Ishikawa (cell line): Measurements from ENCODE around the gene UHRF1.
A peak's percentile ranks its signal among the peaks of the same experiment; 100 is the strongest.

ENCODE experiments used
- CEBPB ChIP-seq: IDR thresholded peaks from 2 replicates; pipeline ENCODE4 v1.6.1; 2012
- CREB1 ChIP-seq: IDR thresholded peaks from 2 replicates; pipeline ENCODE4 v1.6.1; 2012; ENCODE audit warnings: low read depth
- EGR1 ChIP-seq: IDR thresholded peaks from 2 replicates; pipeline ENCODE4 v1.6.1; 2012
- EP300 ChIP-seq: IDR thresholded peaks from 2 replicates; pipeline ENCODE4 v1.6.1; 2012; ENCODE audit warnings: borderline replicate concordance
- FOXM1 ChIP-seq: IDR thresholded peaks from 2 replicates; pipeline ENCODE4 v1.6.1; 2012; ENCODE audit warnings: low read depth, borderline replicate concordance
- NFIC ChIP-seq: IDR thresholded peaks from 2 replicates; pipeline ENCODE4 v1.6.1; 2012
- RAD21 ChIP-seq: IDR thresholded peaks from 2 replicates; pipeline ENCODE4 v1.6.1; 2012; ENCODE audit warnings: low read depth
- TAF1 ChIP-seq: IDR thresholded peaks from 2 replicates; pipeline ENCODE4 v1.6.1; 2012; ENCODE audit warnings: low read depth, mild to moderate bottlenecking
- TCF12 ChIP-seq: IDR thresholded peaks from 2 replicates; pipeline ENCODE4 v1.6.1; 2012; ENCODE audit warnings: low read depth
- TEAD4 ChIP-seq: IDR thresholded peaks from 2 replicates; pipeline ENCODE4 v1.6.1; 2012
- YY1 ChIP-seq: IDR thresholded peaks from 2 replicates; pipeline ENCODE4 v1.6.1; 2012; ENCODE audit warnings: low read depth
- ZBTB7A ChIP-seq: IDR thresholded peaks from 2 replicates; pipeline ENCODE4 v1.6.1; 2012; ENCODE audit warnings: low read depth
- TF ChIP-seq, protein P1 (sequence below): IDR thresholded peaks from 2 replicates; pipeline ENCODE4 v1.6.1; 2012
- TF ChIP-seq, protein P2 (sequence below): IDR thresholded peaks from 2 replicates; pipeline ENCODE4 v1.6.1; 2012; ENCODE audit warnings: low read depth, mild to moderate bottlenecking
- TF ChIP-seq, protein P3 (sequence below): IDR thresholded peaks from 2 replicates; pipeline ENCODE4 v1.6.1; 2012

UHRF1 gene

DNA sequence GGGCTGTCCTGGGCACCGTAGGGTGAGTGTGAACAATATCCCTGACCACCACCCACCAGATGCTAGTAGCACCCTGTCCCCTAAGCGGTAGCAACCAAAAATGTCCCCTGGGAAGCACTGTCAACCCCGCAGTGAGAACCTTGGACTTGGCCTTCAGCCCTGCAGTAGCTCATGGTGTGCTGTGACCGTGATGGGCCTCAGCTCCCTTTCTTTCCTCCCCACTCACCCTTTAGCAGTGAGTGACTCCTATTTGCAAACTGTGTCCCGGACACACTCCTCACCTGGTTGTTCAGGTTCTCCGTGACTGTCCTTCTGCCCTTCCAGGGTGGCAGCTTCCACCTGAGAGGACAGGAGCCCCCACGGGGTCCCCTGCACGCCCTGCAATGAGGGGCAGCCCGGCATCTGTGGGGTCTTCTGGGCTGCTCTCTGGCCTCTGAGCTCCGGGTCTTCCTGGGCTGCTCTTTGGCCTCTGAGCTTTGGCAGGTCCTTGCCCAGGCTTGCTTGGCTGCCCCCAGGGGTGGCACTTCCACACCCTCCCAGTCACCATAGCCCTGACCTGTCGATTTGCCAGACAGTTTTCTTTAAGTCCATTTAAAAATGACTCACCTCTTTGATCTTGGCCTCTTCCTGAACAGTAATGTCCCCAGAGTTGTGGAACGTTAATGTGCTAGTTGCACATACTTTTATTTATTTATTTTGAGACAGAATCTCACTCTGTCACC, 63.4 kb downstream of the UHRF1 start:
- TF ChIP-seq EGR1 (no peak), CEBPB (no peak), TEAD4 (no peak), FOXM1 (no peak), RAD21 (no peak), YY1 (no peak), TAF1 (no peak)
- TF ChIP-seq, protein P1, sequence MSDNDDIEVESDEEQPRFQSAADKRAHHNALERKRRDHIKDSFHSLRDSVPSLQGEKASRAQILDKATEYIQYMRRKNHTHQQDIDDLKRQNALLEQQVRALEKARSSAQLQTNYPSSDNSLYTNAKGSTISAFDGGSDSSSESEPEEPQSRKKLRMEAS: no peak

DNA sequence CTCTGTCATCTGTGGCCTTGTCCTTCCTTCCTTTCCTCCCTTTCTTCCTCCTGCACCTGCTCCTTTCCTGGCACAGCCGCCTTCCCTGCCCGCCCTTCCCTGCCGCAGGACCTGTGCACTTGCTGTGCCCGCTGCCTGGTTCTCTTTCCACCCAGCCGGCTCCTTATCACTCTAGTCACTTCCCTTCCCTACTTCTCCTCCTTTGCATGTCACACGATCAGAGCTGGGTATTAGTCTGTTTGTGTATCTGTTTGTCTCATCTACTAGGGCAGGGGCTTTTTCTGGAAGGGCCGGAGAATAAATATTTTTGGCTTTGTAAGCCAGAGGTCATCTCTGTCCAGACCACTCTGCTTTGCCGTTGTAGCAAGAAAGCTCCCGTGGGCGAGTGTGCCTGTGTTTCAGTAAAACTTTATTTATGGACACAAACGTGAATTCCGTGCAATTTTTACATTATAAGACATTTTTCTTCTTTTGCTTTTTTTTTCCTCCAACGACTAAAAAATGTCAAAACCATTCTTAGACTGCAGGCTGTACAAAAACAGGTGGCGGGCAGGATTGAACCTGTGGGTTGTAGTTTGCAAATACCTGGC, 65.7 kb downstream of the UHRF1 start:
- TF ChIP-seq, protein P1: no peak
- TF ChIP-seq TCF12: no peak
- no peak for TF ChIP-seq FOXM1
- TF ChIP-seq EGR1: no peak
- no peak for TF ChIP-seq TAF1

DNA sequence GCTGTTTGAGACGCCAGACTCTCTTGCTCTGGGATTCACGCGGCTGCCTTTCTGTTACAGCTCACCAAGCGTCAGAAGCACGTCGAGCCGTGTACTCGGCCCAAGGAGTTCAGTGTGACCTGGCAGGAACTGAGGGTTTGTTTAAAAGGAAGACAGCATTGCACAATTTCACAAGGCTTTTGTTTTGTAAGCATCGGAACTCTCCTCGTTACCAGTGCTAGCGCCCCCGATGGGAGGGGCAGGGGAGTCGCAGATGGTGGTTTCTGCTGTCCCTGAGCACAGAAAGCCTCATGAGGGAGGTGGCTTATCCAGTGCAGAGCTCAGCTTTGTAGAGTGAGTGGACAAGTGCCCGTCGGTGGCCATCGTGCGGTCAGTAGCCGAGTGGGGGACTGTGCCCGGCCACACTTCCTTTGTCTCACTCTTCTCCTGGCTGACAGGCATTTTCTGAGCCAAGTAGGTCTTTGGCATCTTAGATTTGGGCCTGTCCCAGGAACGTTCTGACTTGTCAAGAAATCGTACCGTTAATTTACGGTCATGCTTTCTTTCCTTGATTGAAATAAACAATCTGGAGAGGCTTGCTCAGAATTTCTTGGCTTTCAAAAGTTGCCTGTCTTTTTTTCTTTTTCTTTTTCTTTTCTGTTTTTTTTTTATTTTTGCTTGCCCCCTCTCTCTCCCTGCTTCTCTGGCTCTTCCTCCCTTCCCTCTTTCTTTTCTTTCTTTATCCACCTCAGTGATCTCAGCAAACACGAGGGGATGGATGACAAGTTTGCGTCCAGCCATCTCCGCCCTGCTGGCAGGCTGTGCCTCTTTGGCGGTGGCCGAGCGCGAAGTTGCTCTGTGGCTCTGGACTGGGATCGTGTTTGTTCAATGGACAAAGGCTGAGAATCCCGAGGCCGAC, 67.3 kb downstream of the UHRF1 start:
- TF ChIP-seq, protein P1: 0 out of 2 replicates have a peak, but pooled peaks have one; percentile 27
- TF ChIP-seq CEBPB (peak; percentile 96), TAF1 (no peak)

DNA sequence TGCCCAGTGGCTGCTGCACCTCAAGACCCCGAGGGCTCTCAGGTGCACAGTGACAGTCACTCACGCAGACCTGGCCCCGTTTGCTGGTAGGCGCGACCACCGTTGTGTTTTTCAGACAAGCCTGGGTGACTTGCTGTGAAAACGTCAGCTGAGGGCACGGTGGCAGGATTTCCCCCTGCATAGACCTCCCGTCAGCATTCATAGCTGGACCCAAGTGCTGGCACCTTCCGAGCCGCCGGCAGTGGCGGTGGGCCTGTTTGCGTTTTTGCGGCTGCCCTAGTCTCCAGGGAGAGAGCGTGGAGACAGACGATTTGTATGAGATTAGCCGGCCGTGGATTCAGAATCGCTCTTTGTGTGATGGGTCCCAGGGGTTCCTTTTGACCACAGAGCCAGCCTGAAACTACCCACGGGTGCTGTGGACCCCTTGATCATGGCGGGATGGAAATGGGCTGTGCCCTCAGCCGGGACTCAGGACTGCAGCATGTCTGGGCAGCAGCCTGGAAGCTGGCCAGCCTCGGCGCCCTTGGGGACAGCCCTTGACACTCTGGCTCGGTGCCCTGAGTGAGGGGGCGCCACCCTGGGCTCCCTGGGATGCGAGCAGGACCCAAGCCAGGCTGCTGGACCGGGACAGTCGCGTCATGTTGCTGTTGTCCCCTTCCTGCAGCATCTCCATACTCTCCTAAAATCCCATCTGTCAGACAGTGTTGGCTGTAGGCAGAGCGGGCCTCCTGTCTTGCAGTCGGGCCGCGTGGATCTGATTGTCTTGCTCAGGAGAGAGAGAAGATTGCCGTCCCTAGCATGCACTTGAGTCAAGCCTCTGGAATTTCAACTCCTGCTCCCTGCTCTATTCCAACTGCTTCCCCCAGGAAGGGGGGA, 68.2 kb downstream of the UHRF1 start:
- TF ChIP-seq NFIC: peak; percentile 74
- no peak for TF ChIP-seq ZBTB7A
- TF ChIP-seq, protein P1: no peak
- 0 out of 2 replicates have a peak, but pooled peaks have one; percentile 22 for TF ChIP-seq TCF12
- TF ChIP-seq, protein P2, sequence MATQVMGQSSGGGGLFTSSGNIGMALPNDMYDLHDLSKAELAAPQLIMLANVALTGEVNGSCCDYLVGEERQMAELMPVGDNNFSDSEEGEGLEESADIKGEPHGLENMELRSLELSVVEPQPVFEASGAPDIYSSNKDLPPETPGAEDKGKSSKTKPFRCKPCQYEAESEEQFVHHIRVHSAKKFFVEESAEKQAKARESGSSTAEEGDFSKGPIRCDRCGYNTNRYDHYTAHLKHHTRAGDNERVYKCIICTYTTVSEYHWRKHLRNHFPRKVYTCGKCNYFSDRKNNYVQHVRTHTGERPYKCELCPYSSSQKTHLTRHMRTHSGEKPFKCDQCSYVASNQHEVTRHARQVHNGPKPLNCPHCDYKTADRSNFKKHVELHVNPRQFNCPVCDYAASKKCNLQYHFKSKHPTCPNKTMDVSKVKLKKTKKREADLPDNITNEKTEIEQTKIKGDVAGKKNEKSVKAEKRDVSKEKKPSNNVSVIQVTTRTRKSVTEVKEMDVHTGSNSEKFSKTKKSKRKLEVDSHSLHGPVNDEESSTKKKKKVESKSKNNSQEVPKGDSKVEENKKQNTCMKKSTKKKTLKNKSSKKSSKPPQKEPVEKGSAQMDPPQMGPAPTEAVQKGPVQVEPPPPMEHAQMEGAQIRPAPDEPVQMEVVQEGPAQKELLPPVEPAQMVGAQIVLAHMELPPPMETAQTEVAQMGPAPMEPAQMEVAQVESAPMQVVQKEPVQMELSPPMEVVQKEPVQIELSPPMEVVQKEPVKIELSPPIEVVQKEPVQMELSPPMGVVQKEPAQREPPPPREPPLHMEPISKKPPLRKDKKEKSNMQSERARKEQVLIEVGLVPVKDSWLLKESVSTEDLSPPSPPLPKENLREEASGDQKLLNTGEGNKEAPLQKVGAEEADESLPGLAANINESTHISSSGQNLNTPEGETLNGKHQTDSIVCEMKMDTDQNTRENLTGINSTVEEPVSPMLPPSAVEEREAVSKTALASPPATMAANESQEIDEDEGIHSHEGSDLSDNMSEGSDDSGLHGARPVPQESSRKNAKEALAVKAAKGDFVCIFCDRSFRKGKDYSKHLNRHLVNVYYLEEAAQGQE: no peak
- TF ChIP-seq CREB1: no peak
- TF ChIP-seq TEAD4: peak; percentile 37; the same call in 1 of the 2 replicates

DNA sequence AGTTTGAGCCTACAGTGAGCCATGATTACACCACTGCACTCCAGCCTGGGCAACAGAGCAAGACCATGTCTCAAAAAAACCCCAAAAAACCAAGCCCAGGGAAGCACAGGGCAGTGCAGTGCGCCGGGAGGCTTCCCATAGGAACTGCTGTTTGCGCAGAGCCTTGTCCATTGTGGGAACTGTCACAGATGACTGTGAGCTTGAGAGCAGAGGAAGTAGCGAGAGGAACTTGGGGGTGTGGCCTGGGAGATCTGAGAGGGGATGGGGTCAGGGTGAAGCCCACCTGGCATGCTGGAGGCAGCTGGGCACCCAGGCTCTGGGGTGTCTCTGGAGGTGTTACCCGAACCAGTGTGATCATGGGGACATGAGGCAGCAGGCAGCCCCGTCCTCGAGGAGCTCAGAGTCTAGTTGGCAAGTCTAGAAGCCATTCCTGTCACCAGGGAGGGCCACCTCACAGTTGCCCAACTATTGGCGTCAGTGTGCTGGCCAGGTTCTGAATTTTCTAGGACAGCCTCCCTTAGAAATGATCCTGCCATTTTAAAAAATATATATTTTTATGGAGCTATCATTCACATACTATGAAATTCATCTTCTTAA, 70.0 kb downstream of the UHRF1 start:
- TF ChIP-seq, protein P1: no peak
- TF ChIP-seq TCF12 (no peak), CREB1 (no peak), TEAD4 (no peak), EP300 (no peak), EGR1 (no peak), YY1 (no peak), TAF1 (no peak), NFIC (no peak), ZBTB7A (no peak), RAD21 (no peak), CEBPB (no peak)
- TF ChIP-seq, protein P2: no peak
- TF ChIP-seq, protein P3, sequence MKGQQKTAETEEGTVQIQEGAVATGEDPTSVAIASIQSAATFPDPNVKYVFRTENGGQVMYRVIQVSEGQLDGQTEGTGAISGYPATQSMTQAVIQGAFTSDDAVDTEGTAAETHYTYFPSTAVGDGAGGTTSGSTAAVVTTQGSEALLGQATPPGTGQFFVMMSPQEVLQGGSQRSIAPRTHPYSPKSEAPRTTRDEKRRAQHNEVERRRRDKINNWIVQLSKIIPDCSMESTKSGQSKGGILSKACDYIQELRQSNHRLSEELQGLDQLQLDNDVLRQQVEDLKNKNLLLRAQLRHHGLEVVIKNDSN: no peak
